Anterior cingulate cortex (tissue), 58 donors: ENCODE measurements around the gene RETREG3.

ENCODE experiments used
- DNase-seq, 58 donors: peaks; one replicate each; lab custom pipeline; 2025; lab: John Stamatoyannopoulos, UW

Gene RETREG3

DNA sequence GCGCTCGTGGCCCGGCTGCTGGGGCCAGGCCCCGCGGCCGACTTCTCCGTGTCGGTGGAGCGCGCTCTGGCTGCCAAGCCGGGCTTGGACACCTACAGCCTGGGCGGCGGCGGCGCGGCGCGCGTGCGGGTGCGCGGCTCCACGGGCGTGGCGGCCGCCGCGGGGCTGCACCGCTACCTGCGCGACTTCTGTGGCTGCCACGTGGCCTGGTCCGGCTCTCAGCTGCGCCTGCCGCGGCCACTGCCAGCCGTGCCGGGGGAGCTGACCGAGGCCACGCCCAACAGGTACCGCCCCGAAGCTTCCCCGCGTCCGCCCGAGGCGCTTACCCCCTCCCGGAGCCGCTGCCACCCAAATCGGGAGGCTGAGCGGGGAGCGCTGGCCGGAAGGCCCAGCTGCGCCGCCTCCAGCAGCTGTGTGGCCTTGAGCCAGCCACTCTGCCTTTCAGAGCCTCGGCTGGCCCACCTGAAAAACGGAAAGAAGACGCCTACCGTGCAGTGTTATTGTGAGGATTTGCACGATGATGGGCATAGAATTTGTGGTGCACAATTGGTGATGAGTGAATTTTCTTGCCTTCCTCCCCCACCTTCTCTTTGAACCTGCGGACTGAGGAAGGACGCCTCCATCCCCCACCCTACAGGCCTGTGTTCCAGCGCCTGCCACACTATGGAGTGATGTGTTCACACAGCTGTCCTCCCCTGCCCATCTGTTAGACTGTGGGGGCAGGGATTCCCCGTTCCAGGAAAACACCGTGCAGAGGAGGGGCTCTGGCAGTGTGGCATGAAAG lies 72.6 kb downstream of the RETREG3 start:
- DNase-seq, result peak in 55 of 58 donors; percentile 36 to 84 (median 70)

DNA sequence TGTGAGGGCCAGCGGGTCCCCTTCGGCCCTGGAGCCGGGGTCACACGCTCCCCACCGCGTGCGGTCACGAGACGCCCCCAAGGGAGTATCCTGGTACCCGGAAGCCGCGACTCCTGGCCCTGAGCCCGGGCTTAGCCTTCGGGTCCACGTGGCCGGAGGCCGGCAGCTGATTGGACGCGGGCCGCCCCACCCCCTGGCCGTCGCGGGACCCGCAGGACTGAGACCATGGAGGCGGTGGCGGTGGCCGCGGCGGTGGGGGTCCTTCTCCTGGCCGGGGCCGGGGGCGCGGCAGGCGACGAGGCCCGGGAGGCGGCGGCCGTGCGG lies 73.2 kb downstream of the RETREG3 start, which contains the start of gene NAGLU:
Gene NAGLU (plus strand): TSS at position 194 of the 324 bp plus-strand sequence. CDS start 32 bp downstream, at position 226.
- peak; percentile 40 to 98 (median 89) for DNase-seq

DNA sequence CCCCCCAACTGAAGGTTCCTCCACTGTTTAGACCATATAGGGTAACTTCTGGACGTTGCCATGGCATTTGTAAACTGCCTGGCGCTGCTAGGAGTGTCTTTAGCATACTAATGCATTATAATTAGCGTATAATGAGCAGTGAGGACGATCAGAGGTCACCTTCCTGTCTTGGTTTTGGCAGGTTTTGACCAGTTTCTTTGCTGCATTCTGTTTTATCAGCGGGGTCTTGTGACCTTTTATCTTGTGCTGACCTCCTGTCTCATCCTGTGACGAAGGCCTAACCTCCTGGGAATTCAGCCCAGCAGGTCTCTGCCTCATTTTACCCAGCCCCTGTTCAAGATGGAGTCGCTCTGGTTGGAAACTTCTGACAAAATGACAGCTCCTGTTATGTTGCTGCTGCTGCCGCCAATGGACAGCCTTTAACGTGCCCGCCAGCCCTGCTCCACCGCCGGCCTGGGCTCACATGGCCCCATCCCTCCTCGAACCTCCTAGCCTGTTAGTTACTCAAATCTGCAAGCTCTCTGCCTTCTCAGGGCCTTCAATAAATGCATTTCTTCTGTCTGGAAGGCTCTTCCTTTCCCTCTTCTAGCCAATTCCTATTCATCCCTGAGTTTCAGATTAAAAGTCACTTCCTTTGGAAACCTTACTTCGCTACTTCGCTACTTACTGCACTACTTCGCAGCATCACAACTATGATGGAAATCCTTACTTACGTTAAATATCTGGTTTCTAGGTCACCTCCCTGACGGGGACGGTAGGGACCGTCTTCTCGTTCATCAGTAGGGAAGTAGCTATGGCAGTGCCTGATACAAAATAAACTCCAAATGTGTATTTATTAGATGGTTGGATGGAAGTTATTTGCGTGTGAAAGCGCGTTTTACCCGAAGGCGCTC lies 73.8 kb downstream of the RETREG3 start:
- peak in 1 of 58 donors; percentile 45 for DNase-seq

DNA sequence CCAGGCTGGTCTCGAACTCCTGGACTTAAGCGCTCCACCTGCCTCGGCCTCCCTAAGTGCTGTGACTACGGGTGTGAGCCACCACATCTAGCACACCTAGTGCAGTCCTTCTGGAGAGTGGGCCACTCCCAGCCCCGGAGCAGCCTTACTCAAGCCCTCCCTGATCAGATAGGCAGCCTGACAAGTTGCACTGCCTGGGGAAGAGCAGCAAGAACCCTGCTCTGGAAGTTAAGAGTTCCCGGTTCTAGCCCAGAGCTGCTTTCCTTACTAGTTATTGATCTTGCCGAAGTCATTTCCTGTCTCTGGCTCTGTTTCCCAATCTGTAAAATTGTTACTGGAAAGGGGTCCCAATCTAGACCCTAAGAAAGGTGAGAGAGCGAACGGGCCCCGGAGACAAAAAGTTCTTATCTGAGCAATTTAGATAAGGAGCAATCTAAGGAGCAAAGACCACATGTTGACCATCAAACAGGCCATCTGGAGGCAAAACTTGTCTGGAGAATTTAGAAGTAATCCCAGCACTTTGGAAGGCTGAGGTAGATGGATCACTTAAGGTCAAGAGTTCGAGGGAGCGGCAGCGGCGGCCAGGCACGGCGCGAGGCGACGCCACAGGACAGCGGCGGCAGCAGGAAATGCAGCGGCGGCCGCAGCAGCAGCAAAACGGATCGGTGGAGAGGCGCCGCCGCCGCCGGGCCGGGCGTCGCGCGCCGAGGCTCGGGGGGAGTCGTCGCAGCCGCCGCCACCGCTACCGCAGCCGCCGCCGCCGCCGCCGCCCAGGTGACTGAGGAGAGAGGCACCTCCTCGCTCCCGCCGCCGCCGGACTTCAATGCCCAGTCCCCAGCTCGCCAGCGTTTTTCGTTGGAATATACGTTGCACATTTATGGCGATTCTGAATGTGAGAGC lies 77.5 kb downstream of the RETREG3 start:
- peak in 42 of 58 donors; percentile 13 to 66 (median 40) for DNase-seq

DNA sequence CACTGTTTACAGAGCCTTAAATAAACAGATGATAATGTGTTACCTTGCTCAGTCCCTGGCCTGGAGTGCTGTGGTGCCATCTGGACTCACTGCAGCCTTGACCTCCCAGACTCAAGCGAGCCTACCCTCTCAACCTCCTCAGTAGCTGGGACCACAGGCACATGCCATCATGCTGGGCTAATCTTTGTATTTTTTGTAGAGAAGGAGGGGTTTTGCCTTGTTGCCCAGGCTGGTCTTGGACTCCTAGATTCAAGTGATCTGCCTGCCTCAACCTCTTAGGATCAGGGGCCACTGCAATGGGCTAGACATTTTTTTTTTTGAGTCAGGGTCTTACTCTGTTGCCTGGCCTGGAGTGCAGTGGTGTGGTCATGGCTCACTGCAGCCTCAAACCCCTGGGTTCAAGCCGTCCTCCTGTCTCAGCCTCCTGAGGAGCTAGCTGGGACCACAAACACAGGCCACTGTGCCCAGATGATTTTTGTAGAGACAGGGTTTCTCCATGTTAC lies 78.2 kb downstream of the RETREG3 start:
- DNase-seq, result no peak
